Brain microvascular endothelial cell (primary cell): Measurements from ENCODE around the gene DUSP6.

Experiments
- DNase-seq: peaks from one replicate; pipeline ENCODE4 v3.0.0-alpha.2; 2020
- H3K27ac ChIP-seq: fragments of 250-450 bp; sonication (Bioruptor Pico); 2 replicates; pipeline ENCODE4 v1.5.1; 2020; ENCODE audit warnings: mild to moderate bottlenecking, moderate library complexity
- H3K27me3 ChIP-seq: fragments of 250-450 bp; sonication (Bioruptor Pico); replicated peaks from 2 replicates; pipeline ENCODE4 v1.5.1; 2020; ENCODE audit warnings: mild to moderate bottlenecking
- H3K36me3 ChIP-seq: fragments of 250-450 bp; sonication (Bioruptor Pico); replicated peaks from 2 replicates; pipeline ENCODE4 v1.5.1; 2020; ENCODE audit warnings: mild to moderate bottlenecking
- H3K4me3 ChIP-seq: 2 replicates; pipeline ENCODE4 v1.5.1; 2011; ENCODE audit warnings: low read depth, mild to moderate bottlenecking, control low read depth, low read length, moderate library complexity
- in situ Hi-C: cut with HindIII; loops from 2 replicates; pipeline ENCODE4 v1.10.0; 2017; ENCODE audit warnings: low sequenced_read_pairs, low pct_ligation_motif_present
- TF ChIP-seq, protein P1 (sequence below): IDR thresholded peaks from 2 replicates; pipeline ENCODE4 v1.5.1; 2011; ENCODE audit warnings: low read depth, mild to moderate bottlenecking, moderate library complexity, low read length, control low read depth, inconsistent platforms; ENCODE audit errors: missing control alignments

DUSP6 gene

DNA sequence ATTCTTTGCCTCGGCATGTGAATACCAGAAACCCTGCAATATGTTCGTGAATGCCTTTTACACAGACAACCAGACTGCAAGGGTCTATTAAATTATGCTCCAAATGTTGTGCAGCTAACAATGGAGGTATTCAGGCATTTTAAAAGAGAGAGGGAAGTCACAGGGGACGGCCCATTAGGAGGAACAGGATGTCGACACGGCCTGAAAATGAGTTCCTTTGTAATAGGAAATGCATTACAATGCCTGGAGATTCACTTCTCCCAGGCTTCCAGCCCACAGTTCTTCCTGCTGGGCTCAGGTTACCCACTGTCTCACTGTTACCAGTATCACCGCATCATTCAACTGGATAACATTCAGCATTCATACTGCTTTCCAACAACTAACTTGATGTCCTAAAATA lies 2.5 kb downstream of the DUSP6 start:
- in situ Hi-C loops, result loop anchor here (25.0 kb wide), 1 partner anchor 112 kb away; no protein-coding TSS in a partner anchor
- peak overlapping the region; percentile 69 for H3K27ac ChIP-seq
- H3K27me3 ChIP-seq, result no peaks in the 10 kb centered on the region
- H3K36me3 ChIP-seq, result peaks cover 25% of the 10 kb centered on the region
- H3K4me3 ChIP-seq, result peak overlapping the region; percentile 100
- TF ChIP-seq, protein P1, sequence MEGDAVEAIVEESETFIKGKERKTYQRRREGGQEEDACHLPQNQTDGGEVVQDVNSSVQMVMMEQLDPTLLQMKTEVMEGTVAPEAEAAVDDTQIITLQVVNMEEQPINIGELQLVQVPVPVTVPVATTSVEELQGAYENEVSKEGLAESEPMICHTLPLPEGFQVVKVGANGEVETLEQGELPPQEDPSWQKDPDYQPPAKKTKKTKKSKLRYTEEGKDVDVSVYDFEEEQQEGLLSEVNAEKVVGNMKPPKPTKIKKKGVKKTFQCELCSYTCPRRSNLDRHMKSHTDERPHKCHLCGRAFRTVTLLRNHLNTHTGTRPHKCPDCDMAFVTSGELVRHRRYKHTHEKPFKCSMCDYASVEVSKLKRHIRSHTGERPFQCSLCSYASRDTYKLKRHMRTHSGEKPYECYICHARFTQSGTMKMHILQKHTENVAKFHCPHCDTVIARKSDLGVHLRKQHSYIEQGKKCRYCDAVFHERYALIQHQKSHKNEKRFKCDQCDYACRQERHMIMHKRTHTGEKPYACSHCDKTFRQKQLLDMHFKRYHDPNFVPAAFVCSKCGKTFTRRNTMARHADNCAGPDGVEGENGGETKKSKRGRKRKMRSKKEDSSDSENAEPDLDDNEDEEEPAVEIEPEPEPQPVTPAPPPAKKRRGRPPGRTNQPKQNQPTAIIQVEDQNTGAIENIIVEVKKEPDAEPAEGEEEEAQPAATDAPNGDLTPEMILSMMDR, result no peak
- peak; percentile 55 for DNase-seq

DNA sequence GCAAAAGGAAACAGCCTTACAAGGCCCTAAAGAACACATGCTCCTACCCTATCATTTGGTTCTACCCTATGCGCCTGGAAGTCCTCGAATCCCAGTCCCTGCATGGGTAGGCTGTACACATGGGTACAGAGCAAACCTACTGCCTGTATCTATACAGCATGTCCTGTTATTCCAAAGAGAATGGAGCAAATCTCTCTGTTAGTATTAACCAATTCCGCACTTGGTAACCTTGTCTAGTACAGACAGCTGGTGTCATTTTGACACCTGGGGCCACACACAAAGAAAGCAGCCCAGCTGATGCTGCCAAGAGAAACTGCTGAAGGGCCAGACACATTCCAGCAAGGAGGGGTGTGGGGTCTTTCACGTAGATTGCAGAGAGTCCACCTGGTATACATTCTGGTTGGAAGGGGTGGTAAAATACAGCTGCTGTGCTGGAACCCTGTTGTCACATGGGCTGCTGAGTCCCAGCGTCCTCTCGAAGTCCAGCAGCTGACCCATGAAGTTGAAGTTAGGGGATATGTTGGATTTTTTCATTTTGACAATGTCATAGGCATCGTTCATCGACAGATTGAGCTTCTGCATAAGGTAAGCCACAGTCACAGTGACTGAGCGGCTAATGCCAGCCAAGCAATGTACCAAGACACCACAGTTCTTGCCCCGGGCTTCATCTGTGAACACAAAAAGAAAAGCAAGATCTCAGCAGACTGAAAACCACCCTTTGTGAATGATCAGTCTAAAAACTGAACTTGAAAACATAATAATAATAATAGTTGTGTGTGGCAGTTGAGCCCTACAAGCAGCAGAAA lies 3.2 kb downstream of the DUSP6 start:
- Histone ChIP-seq H3K27me3 (no peaks in the 10 kb centered on the region), H3K4me3 (peak overlapping the region; percentile 100), H3K36me3 (peaks cover 25% of the 10 kb centered on the region), H3K27ac (peak overlapping the region; percentile 69)
- in situ Hi-C loops, result no loop called here
- peak; percentile 2 for DNase-seq
- TF ChIP-seq, protein P1, result no peak

DNA sequence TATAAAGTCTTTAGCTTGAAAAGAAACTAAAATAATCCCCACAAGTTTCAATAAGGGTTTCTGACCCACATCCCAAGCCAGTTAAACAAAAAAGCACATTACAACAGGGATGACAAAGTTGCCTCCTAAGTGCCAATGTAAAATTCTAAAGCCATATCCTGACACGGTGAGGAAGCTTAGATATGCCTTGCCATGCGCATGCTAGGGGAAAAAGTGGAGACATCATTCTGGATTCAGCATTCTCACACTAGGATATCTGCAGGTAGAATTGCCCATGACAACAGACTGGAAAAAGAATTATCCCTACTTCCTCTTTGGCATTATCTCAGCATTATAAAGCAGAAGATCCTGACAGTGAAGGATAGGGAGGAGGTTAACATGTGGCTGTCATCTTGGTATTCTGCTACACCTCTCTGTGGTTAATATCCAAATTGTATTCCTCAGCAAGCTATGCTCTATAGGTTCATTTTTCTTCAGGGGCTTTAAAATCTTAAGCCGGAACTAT lies 4.9 kb downstream of the DUSP6 start:
- Histone ChIP-seq H3K4me3 (peak overlapping the region; percentile 0), H3K27ac (no peak overlapping the region), H3K27me3 (no peaks in the 10 kb centered on the region), H3K36me3 (peaks cover 25% of the 10 kb centered on the region)
- TF ChIP-seq, protein P1, result no peak
- no peak for DNase-seq
- in situ Hi-C loops, result no loop called here

DNA sequence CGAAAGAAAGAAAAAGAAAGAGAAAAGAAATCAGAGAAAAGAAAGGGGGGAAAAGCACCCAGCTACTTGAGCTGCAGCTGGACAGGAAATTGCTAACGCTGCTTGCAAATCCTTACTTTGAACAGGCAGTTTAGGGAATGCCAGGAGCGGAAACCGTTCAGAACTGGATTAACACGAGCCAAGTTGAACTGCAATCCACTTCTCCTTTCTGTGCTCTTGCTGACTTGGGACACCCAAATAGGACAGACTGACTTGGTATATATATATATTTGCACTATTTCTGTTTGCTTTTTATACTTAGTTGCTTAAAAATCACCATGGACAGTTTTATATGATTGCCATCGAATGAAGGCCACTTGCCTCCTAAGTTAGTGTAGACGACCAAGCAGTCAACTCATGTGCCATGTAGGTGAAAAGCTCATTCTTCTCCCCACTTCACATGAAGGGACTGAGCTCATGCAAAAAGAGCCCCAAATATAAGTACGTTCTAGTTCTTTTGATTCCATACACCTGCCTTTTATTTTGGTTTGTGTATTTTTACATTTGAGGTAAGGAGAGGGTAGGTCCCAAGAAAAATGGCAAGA lies 5.5 kb downstream of the DUSP6 start:
- DNase-seq, result peak; percentile 68
- peaks cover 25% of the 10 kb centered on the region for H3K36me3 ChIP-seq
- TF ChIP-seq, protein P1, result no peak
- no peaks in the 10 kb centered on the region for H3K27me3 ChIP-seq
- no peak overlapping the region for H3K4me3 ChIP-seq
- in situ Hi-C loops, result no loop called here
- H3K27ac ChIP-seq, result peak overlapping the region; percentile 7

DNA sequence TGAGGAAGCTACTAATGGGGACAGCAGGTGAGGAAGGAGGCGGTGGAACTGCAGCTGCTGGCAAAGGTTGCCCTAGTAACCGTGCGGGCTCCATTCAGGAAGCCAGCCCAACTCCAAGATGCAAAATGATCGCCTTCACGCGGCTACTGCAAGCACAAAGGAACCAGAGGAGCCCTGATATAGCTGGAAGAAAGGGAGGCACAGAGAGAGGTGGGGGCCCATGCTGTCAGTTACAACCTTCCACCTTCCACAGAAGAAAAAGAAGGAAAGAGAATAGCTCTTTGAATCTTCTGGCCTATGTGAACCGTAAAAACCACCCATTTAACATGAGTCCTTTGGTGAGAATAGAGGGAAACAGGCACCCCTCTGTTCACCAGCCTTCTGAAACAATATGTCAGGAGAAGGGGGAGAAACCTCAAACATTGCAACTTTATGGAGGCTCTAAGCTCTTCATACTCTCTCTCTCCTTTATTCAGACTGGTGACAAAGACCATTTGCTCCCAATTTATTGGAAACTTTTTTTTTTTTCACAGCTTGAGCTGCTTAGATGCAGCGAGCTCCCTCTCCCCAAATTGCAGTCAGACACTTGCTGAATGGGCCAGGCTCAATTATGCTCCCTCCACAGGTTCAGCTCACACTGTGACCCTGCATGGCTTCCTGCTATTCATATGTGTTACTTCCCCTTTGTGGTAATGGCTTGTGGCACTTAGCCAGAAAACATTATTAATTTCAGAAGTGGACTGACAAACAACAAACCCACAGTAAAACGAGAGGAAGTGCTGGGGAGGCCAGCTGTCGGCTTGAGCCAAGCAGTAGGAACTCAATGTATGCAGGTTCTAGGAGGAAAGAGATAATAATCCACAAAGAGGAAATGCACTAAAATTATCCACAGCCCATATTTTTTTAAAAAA lies 6.2 kb downstream of the DUSP6 start:
- peak; percentile 73 for DNase-seq
- no peak overlapping the region for H3K27ac ChIP-seq
- in situ Hi-C loops, result no loop called here
- H3K27me3 ChIP-seq, result no peaks in the 10 kb centered on the region
- TF ChIP-seq, protein P1, result no peak
- H3K36me3 ChIP-seq, result peaks cover 25% of the 10 kb centered on the region
- H3K4me3 ChIP-seq, result no peak overlapping the region
